IPS-11a (cell line): ENCODE results near the gene HGS.

Experiments used
- H3K4me3 ChIP-seq: one replicate; pipeline ENCODE4 v1.5.1; 2013; ENCODE audit warnings: low read depth, low read length, control low read depth

HGS gene

GRCh38 chr17:81715872-81716673 is 32.3 kb downstream of the HGS start:
- no peak overlapping the region for H3K4me3 ChIP-seq

DNA sequence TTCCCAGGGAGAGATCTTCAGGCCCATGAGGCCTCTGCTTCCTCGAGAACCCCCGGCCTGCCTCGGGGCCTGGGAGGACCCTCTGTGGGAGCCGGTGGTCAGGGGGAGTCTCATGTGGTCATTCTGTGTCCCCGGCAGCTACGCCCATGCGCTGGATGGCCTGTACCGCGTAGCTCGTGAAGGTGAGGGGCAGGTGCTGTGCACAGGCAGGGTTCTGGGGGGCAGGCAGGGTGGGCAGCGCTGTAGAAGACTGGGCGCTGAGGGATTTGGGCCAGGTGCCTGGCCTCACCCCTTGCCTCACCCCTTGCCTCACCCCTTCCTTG is 32.8 kb downstream of the HGS start:
- H3K4me3 ChIP-seq: no peak overlapping the region

GRCh38 chr17:81717049-81717765 is 33.4 kb downstream of the HGS start:
- no peak overlapping the region for H3K4me3 ChIP-seq

DNA sequence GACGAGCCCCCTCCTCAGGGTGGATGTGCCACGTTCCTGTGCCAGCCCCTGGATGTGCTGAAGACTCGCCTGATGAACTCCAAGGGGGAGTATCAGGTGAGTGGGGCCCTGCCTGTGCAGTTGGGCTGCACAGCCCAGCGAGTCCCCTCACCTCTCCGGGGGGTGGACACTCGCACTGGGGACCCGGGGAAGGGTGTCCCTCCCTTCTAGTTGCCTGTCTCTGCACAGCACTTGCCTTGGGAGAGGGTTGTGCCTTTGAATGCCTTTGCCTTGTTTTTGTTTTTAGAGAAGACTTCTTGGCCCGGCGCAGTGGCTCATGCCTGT is 33.9 kb downstream of the HGS start:
- H3K4me3 ChIP-seq: no peak overlapping the region

- no peak overlapping the region for H3K4me3 ChIP-seq
Measured at GRCh38 chr17:81719410-81720266, 35.8 kb downstream of the HGS start.

- H3K4me3 ChIP-seq: no peak overlapping the region
Measured at GRCh38 chr17:81720267-81721071, 36.7 kb downstream of the HGS start.

GRCh38 chr17:81722184-81723120 is 38.6 kb downstream of the HGS start:
- no peak overlapping the region for H3K4me3 ChIP-seq

GRCh38 chr17:81723651-81724209 is 39.9 kb downstream of the HGS start:
- no peak overlapping the region for H3K4me3 ChIP-seq

GRCh38 chr17:81725439-81725838 is 41.6 kb downstream of the HGS start:
- H3K4me3 ChIP-seq: no peak overlapping the region

DNA sequence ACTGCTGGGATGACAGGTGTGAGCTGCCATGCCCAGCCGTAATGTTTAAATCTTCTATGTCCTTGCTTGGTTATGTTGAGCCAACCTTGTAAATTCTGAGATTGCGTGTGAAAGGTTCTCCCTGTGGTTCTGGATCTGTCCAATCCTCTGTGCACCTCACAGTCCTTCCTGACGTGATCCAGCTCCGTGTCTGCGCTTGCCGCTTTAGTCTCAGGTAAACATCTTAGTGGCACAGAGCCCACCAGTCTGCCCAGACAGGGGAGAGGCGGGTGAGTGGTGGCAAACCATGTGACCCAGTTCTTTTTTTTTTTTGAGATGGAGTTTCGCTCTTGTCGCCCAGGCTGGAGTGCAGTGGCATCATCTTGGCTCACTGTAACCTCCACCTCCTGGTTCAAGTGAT is 42.2 kb downstream of the HGS start:
- no peak overlapping the region for H3K4me3 ChIP-seq

DNA sequence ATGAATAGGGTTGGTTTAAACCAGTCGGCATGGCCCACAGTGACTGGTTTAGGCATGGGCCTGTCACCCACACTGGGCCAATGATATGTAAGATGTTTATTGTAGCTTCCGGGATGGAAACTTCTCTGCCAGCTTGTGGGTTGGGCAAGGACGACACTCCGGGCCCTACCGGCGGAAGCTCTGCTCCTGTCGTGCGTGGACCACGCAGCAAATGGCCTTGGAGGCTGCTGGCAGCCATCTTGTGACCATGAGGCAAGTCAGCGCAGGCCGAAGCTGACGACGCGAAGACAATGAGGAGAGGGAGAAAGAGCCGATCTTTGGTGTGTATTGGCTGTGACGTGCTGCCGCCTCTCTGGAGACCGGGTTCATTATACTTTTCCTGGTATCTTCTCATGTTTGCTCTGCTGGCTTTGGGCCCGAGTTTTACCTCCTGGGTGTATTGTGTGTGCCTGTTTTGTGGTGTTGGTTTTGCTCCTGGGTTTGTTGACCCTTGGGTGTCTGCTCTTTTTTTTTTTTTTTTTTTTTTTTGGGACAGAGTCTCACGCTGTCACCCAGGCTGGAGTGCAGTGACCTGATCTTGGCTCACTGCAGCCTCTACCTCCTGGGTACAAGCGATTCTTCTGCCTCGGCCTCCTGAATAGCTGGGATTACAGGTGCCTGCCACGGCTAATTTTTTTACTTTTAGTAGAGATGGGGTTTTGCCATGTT is 43.7 kb downstream of the HGS start:
- H3K4me3 ChIP-seq: no peak overlapping the region

GRCh38 chr17:81733507-81734404 is 49.9 kb downstream of the HGS start:
- H3K4me3 ChIP-seq: no peak overlapping the region

GRCh38 chr17:81734405-81735263 is 50.8 kb downstream of the HGS start:
- no peak overlapping the region for H3K4me3 ChIP-seq

DNA sequence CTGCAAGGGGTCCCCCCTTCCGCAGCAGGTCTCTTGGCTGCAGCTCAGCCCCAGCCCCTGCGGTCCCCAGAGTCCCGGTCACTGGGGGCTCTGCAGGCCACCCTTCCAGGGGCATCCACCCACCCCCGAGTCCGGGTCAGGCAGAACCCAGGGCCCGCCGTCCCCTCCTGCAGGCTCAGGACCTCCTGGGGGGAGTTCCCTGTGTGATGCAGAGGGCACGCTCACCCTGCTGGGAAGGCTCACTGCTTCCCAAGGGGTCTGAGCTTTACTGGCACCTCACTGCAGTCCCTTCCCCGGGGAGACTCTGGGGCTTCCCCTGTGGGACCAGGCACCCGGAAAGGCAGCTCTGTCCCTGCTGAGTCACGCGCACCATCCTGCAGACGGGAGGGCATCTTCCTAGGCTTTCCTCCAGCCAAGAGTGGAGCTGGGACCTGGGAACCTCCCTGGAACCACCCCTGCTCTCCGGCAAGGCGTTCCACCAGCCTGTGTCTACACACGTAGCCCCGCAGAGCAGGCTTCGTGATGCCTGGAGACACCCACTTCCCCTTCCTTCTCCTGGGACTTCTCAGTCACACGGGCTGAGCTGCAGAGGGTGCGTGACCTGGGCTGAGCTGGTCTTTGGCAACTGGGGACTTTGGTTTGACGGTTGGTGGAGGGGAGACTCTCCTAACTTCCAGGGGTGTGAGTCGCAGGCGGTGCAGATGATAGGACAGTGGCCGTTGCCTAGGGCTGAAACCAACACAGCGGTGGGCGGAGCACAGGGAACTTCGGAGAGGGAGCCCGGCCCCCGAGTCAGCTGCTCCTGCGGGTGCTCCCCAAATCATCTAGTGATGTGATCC is 51.7 kb downstream of the HGS start:
- H3K4me3 ChIP-seq: no peak overlapping the region

DNA sequence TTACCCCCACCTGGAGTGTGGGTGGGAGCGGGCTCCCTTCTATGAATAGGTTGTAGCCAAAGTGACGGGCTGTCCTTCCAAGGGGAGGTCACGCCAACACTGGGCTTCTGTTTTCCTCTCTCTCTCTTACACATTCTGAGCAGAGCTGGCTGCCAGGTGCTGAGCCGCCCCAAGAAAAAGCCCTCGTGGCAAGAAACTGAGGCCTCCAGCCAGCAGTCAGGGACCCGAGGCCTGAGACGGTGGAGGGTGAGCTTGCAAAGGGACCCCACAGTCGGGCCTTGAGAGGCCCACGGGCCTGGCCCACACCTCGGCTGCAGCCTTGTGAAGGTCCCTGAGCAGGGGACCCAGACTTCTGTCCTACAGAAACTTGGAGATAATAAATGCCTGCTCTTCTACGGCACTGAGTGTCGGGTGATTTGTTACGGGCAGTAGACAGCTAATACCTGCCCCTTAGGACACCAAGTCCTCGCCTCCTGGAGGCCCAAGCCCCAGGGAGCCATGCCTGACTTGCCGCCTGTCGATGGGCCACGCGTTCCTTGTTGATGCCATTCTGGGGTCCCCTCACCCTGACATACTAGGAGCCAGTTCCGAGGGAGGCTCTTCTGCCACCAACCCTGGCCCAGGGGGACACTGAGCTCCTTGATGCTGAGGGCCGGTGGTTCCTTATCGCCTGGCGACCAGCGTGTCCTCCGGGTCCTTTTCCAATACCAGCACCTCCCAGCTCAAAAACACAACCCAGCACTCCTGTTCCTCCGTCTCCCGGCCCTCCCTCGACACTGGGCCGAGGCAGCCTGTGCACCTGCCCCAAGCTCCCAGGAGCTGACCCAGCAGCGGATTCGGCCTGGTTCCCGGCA is 54.4 kb downstream of the HGS start:
- H3K4me3 ChIP-seq: no peak overlapping the region
